Measurements from ENCODE around the gene CCSER1.
"Not testable (repeated sequence)": the region's sequence is repeated elsewhere in the genome, so short reads cannot be mapped to it uniquely, and the experiment has no call there.

Gene CCSER1

DNA sequence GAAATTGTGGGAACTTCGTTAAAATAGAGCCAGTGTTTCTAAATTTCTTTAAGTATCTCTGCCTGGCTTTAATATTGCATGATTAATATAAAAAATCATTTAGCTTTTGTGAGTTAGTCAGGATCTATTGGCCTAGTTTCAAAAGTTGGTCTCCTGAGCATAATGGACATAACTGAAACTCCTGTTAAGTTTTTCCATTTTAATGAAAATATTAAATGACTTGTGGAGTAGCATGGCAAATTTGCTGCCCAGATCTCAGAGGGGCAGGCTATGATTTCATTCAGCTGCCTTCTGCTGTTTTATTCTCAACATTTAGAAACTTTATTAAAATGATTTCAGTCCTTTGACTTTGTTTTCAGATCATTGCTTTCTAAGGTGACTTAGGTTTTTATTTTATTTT, 1213.6 kb downstream of the CCSER1 start:
- no peak for DNase-seq
- TF ChIP-seq, protein P1, sequence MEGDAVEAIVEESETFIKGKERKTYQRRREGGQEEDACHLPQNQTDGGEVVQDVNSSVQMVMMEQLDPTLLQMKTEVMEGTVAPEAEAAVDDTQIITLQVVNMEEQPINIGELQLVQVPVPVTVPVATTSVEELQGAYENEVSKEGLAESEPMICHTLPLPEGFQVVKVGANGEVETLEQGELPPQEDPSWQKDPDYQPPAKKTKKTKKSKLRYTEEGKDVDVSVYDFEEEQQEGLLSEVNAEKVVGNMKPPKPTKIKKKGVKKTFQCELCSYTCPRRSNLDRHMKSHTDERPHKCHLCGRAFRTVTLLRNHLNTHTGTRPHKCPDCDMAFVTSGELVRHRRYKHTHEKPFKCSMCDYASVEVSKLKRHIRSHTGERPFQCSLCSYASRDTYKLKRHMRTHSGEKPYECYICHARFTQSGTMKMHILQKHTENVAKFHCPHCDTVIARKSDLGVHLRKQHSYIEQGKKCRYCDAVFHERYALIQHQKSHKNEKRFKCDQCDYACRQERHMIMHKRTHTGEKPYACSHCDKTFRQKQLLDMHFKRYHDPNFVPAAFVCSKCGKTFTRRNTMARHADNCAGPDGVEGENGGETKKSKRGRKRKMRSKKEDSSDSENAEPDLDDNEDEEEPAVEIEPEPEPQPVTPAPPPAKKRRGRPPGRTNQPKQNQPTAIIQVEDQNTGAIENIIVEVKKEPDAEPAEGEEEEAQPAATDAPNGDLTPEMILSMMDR (IDR thresholded peaks at IDR 0.05; ENCODE audit: low read depth, low read length): no peak

DNA sequence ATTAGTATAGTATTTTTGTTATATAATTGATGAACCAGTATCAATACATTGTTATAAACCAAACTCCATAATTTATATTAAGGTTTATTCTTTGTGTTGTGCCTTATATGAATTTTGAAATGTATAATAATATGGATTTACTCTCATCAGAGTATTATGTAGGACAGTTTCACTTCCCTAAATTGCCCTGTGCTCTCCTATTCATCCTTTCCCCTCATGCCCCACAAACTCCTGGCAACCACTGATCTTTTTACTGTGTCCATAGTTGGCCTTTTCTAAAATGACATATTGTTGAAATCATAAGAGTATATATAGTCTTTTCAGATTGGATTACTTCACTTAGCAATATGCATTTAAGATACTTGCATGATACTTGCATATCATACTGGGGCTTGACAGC, 1218.4 kb downstream of the CCSER1 start:
- Histone ChIP-seq H3K9me3 (ENCODE audit: severe bottlenecking) (no peaks in the 10 kb centered on the region), H3K27me3 (ENCODE audit: insufficient read depth, low read depth, severe bottlenecking) (no peaks in the 10 kb centered on the region), H3K4me3 (ENCODE audit: low read depth, low read length) (no peak overlapping the region), H3K36me3 (no peaks in the 10 kb centered on the region), H3K27ac (no peak overlapping the region)
- no peak for DNase-seq
- TF ChIP-seq, protein P1 (IDR thresholded peaks at IDR 0.05; ENCODE audit: low read depth, low read length): no peak

More for the DNA sequence above, 1213.6 kb downstream of the CCSER1 start:
- H3K4me3 ChIP-seq (ENCODE audit: low read depth, low read length): no peak overlapping the region
- H3K9me3 ChIP-seq (ENCODE audit: severe bottlenecking): no peaks in the 10 kb centered on the region
- no peaks in the 10 kb centered on the region for H3K36me3 ChIP-seq
- H3K27me3 ChIP-seq (ENCODE audit: insufficient read depth, low read depth, severe bottlenecking): no peaks in the 10 kb centered on the region
- no peak overlapping the region for H3K27ac ChIP-seq

GRCh38 chr4:91356496-91356895, 1229.3 kb downstream of the CCSER1 start:
- H3K36me3 ChIP-seq; H3K9me3 ChIP-seq (ENCODE audit: severe bottlenecking); H3K27ac ChIP-seq; H3K4me3 ChIP-seq (ENCODE audit: low read depth, low read length); H3K27me3 ChIP-seq (ENCODE audit: insufficient read depth, low read depth, severe bottlenecking); DNase-seq: not testable (repeated sequence)

- H3K9me3 ChIP-seq (ENCODE audit: severe bottlenecking); H3K27ac ChIP-seq; H3K4me3 ChIP-seq (ENCODE audit: low read depth, low read length); H3K27me3 ChIP-seq (ENCODE audit: insufficient read depth, low read depth, severe bottlenecking); H3K36me3 ChIP-seq; DNase-seq: not testable (repeated sequence)
Observed at GRCh38 chr4:91358016-91358415, 1230.8 kb downstream of the CCSER1 start.

- not testable (repeated sequence) for H3K27ac ChIP-seq; DNase-seq; H3K9me3 ChIP-seq (ENCODE audit: severe bottlenecking); H3K27me3 ChIP-seq (ENCODE audit: insufficient read depth, low read depth, severe bottlenecking); H3K4me3 ChIP-seq (ENCODE audit: low read depth, low read length); H3K36me3 ChIP-seq
Observed at GRCh38 chr4:91358621-91359020, 1231.4 kb downstream of the CCSER1 start.

- no peaks in the 10 kb centered on the region for H3K9me3 ChIP-seq (ENCODE audit: severe bottlenecking)
- no peaks in the 10 kb centered on the region for H3K36me3 ChIP-seq
- H3K4me3 ChIP-seq (ENCODE audit: low read depth, low read length): no peak overlapping the region
- no peaks in the 10 kb centered on the region for H3K27me3 ChIP-seq (ENCODE audit: insufficient read depth, low read depth, severe bottlenecking)
- H3K27ac ChIP-seq: no peak overlapping the region
- TF ChIP-seq, protein P1 (IDR thresholded peaks at IDR 0.05; ENCODE audit: low read depth, low read length): no peak
- no peak for DNase-seq
Observed at GRCh38 chr4:91359041-91360031, 1232.1 kb downstream of the CCSER1 start.

- no peak for DNase-seq
- no peak overlapping the region for H3K4me3 ChIP-seq (ENCODE audit: low read depth, low read length)
- H3K36me3 ChIP-seq: no peaks in the 10 kb centered on the region
- no peaks in the 10 kb centered on the region for H3K9me3 ChIP-seq (ENCODE audit: severe bottlenecking)
- TF ChIP-seq, protein P1 (IDR thresholded peaks at IDR 0.05; ENCODE audit: low read depth, low read length): no peak
- no peak overlapping the region for H3K27ac ChIP-seq
- no peaks in the 10 kb centered on the region for H3K27me3 ChIP-seq (ENCODE audit: insufficient read depth, low read depth, severe bottlenecking)
Observed at GRCh38 chr4:91362125-91362524, 1234.9 kb downstream of the CCSER1 start.

Measured in WERI-Rb-1 (cell line).